ENCODE data around the gene DDIAS.
A peak's percentile ranks its signal among the peaks of the same experiment; 100 is the strongest.
"Not testable (repeated sequence)": the region's sequence is repeated elsewhere in the genome, so short reads cannot be mapped to it uniquely, and the experiment has no call there.

DDIAS gene

DNA sequence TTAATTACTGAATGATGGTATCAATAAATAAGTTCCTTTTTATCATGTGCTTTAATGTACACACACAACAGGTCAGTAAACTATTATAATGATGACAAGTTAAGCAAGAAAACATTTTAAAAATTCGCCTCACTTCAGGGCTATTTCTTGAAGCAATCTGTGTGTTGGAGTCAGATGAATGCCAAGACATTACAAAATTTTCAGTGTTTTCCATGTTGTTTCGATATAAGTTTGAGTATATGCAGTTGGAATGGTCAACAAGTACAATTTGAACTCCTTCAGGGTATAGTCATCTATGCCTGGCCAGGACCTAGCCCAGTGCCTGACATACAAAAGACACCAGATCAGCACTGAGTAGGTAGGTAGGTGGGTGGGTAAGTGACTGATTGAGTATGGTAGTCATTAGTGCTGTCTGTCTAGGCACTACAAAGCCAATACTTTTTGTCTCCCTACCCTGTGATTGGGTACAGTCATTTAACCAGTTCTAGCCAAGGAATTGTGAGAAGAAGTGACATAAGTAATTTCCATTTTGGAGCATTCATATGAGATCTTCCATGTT is 8.8 kb upstream of the DDIAS start:
- no peak for DNase-seq

DNA sequence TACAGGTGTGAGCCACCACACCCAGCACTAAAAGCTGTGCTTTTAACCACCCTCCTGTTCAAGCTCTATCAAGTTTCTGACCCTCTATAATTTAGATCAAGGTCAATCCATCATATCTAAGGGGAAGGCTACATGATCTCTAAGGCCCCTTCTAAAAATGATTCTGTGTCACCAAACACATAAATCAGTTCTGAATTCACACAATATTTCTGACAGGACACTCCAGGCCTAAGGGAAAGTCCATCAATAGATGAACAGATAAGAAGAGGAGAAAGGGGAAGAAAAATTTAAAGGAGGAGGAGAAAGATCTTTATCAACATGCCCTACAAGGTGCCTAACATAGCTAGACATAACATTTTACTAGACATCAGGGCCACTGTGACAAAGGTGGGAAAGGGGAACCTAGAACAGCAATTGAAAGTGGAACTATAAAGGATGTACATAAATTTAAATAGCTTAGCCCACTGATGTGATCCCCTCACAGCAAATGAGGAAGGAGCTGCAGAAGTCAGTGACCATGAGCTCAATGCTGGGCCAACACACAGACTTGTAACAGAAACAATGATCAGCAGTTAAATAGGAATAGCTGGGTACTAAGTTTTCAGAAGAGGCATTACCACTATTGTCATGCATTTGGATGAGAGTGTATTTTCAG is 6.0 kb upstream of the DDIAS start:
- no peak for DNase-seq

- DNase-seq: no peak
Measured at GRCh38 chr11:82896183-82896582, 5.4 kb upstream of the DDIAS start.

GRCh38 chr11:82898241-82898640 is 3.3 kb upstream of the DDIAS start:
- no peak for DNase-seq

DNA sequence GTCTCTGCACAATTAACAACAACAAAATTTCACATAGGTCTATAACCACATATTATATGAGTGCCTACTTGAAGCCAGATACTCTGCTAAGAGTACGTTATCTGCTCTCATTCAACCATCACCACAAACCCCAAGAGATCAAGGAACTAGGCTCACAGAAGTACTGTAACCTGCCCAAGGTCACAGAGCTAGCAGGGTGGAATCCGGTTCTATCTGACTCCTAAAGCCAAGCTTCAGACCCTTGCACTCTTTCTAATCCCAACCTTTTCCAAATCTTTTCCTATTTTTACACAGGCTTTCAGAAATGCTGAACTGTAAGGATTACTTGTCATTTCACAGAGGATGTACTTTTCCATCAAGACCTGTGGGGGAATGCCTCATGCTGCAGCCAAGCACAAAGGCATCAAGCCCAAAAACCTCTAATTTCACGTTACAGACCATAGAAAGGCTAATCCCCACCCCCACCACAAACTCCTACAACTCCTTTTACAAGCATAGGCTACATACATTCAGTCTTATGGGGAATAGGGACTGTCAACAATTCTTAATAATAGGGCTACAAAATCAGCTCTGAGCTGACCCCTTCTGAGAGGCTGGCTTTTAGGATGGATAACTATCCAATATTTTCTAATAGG is 2.2 kb upstream of the DDIAS start:
- DNase-seq: no peak

DNA sequence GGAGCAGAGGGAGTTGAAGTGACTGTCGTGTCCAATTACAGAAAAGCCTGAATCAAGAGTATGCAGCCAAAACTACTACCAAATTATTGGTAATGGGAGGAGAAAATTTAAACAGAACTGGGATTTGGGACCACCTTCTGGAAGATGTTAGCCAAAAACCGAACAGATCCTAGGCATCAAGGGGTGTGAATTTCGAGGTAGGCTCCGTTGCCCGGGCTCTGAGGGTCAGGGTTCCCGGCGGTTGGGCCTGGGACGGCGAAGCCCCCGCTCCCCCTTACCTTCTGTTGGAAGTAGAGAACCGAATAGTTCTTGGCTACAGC is 1.6 kb upstream of the DDIAS start:
- peak in 1 of 2 experiments; percentile 11 for DNase-seq

DNA sequence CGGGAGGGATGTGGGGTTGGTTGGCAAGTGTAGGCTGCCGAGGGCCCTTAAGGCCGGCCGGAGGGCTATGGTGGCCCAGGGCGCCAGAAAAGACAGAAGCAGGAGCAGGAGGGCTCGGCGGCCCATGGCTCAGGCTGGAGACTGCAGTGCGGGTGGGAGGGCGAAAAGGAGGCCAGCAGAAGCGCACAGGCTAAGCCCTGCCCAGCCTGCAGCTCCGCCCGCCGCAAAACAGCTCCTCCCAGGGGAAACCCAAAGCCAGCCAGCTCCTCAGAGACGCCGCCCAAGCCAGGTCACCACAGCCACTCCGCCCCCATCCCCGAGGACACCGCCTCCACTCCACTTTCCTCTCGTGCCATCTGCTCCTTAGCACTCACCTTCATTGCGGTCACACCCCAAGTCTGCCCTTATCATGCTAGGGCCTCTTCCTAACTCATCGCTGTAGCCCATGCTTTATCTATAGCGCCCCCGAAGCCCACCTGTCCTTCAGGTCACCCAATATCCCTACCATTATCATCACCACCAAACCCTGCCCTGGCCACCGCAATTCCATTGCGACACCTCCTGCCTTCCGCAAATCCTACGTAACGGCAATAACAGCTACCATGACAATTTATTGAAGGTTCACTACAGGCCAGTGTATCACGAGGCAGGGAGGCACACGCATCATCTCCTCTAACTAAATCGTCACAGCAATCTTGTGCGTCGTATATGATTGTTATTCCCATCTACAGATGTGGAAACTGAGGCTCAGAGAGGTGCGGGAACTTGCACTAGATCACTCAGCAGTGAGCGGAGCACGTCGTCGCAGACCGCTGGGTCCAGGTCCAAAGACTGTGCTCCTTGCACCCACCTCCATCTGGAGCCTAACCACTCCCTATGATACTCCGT is 1.0 kb upstream of the DDIAS start, which contains the start of gene PRCP:
TSS of gene PRCP (minus strand) at position 154 of the 888 bp plus-strand sequence. CDS start at position 126, 28 bp downstream.
- DNase-seq: peak; percentile 96 to 98

- DNase-seq: no peak
Measured at GRCh38 chr11:82901922-82902485, 468 bp downstream of the DDIAS start.

GRCh38 chr11:82902880-82903279 is 1.3 kb downstream of the DDIAS start:
- no peak for DNase-seq

GRCh38 chr11:82903843-82904586 is 2.5 kb downstream of the DDIAS start:
- DNase-seq: no peak

- no peak for DNase-seq
Measured at GRCh38 chr11:82906236-82906635, 4.7 kb downstream of the DDIAS start.

- no peak for DNase-seq
Measured at GRCh38 chr11:82906931-82907330, 5.4 kb downstream of the DDIAS start.

- DNase-seq: no peak
Measured at GRCh38 chr11:82907371-82907770, 5.8 kb downstream of the DDIAS start.

DNA sequence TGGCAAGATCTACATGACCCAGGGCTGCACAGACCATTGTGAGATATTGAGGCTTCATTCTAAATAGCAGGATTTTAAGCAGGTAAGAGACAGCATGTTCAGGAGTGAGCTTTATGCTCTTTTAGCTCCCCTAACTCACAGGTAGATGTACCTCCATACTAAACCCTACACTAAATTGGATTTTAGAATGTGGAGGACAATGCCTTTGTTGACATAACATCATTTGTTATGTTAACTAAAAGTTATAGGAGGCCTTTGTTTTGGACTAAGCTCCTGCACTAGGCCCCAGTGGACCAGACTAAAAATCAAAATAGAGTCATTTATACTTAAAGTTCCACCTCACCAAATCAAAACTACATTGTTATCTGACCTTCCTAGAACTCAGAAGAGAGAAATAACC is 6.8 kb downstream of the DDIAS start:
- no peak for DNase-seq

DNA sequence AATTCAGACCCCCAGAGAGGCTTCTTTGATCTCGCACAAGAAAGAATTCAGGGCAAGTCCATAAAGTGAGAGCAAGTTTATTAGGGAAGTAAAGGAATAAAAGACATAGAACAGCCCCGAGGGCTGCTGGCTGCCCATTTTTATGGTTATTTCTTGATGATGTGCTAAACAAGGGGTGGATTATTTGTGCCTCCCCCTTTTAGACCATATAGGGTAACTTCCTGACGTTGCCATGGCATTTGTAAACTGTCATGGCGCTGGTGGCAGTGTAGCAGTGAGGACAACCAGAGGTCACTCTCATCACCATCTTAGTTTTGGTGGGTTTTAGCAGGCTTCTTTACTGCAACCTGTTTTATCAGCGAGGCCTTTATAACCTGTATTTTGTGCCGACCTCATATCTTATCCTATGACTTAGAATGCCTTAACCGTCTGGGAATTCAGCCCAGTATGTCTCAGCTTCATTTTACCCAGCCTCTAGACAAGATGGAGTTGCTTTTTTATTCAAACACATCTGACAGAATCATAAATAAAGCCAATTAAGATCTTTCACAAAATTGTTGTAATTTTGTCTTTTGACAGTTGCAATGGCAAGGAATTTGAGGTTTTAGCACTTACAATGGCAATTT is 7.6 kb downstream of the DDIAS start:
- no peak for DNase-seq

- not testable (repeated sequence) for DNase-seq
Measured at GRCh38 chr11:82919786-82920185, 18.2 kb downstream of the DDIAS start.

- not testable (repeated sequence) for DNase-seq
Measured at GRCh38 chr11:82920227-82920626, 18.7 kb downstream of the DDIAS start.

- DNase-seq: not testable (repeated sequence)
Measured at GRCh38 chr11:82922396-82923173, 21.0 kb downstream of the DDIAS start.

- DNase-seq: no peak
Measured at GRCh38 chr11:82924522-82925224, 23.1 kb downstream of the DDIAS start.

DNA sequence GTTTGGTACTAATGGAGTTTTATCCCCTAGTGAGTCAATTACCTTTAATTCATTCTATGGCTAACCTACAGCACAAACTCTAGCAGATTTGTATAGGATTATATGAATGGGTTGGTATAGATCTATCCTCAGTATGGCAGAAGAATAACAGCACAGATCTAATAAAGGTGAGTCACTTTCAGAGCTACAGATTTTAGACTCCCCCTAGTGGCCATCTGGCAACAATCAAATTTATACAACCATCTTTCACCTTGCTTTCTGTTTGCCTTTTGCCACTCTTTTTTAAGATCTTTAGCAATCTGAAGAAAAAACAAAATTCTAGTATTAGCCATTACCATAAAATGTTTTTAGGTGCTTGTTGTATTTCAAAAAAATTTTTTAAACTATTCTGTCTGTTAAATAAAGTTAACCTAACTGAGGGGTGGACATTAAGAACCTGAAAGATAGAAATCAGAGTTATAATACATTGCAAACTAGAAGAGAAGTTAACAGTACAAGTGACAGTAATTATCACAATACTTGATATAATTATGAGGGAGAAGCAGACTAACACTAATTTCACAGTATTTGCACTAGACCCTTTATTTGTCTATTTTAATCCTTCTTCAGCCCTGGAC is 25.8 kb downstream of the DDIAS start:
- no peak for DNase-seq
